IPS-18c (cell line): Measurements from ENCODE around the gene ZFP91.
A peak's percentile ranks its signal among the peaks of the same experiment; 100 is the strongest.
"Not testable (repeated sequence)": the region's sequence is repeated elsewhere in the genome, so short reads cannot be mapped to it uniquely, and the experiment has no call there.

Experiments
- H3K4me3 ChIP-seq: 2 replicates; pipeline ENCODE4 v1.7.0; 2013; ENCODE audit warnings: low read depth, mild to moderate bottlenecking, low read length, moderate library complexity; ENCODE audit not compliant: insufficient read depth
- H3K9me3 ChIP-seq: one replicate; pipeline ENCODE4 v1.6.1; 2013; ENCODE audit warnings: mild to moderate bottlenecking, low read length, moderate library complexity; ENCODE audit not compliant: control insufficient read depth, insufficient read depth

Gene ZFP91, protein sequence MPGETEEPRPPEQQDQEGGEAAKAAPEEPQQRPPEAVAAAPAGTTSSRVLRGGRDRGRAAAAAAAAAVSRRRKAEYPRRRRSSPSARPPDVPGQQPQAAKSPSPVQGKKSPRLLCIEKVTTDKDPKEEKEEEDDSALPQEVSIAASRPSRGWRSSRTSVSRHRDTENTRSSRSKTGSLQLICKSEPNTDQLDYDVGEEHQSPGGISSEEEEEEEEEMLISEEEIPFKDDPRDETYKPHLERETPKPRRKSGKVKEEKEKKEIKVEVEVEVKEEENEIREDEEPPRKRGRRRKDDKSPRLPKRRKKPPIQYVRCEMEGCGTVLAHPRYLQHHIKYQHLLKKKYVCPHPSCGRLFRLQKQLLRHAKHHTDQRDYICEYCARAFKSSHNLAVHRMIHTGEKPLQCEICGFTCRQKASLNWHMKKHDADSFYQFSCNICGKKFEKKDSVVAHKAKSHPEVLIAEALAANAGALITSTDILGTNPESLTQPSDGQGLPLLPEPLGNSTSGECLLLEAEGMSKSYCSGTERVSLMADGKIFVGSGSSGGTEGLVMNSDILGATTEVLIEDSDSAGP

GRCh38 chr11:58578635-58579191 lies at the start of gene ZFP91:
ZFP91 (plus strand) TSS chr11:58579063; CDS start chr11:58579282, 219 bp downstream.
- Histone ChIP-seq H3K9me3 (no peaks in the 10 kb centered on the region), H3K4me3 (peak within 1 kb of the TSS; percentile 99)

- Histone ChIP-seq H3K9me3 (no peaks in the 10 kb centered on the region), H3K4me3 (no peak overlapping the region)
Measured at GRCh38 chr11:58530236-58530635, 48.6 kb upstream of the ZFP91 start.

- no peak overlapping the region for H3K4me3 ChIP-seq
- no peaks in the 10 kb centered on the region for H3K9me3 ChIP-seq
Measured at GRCh38 chr11:58531865-58532341, 47.0 kb upstream of the ZFP91 start.

DNA sequence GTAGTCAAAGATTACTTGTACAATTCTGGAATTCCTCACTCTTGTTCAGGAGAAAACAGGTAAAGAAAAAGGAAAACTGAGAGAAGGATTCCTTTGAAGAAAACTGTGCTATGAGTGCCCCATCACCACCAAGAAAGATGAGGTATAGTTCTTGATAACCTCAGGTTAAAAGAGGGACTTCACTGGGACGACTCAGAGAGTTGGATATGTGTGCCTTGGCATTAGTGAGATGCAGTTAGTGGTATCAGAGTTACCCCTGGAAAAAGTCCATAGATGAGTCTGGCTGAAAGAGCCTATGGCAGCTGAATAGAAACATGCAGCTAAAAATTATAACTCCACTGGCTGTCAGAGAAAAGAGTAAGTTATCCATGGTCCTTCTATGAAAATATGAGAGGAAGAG lies 32.0 kb upstream of the ZFP91 start:
- H3K4me3 ChIP-seq: no peak overlapping the region
- H3K9me3 ChIP-seq: peaks cover 3% of the 10 kb centered on the region

GRCh38 chr11:58549644-58550043 lies 29.2 kb upstream of the ZFP91 start:
- Histone ChIP-seq H3K9me3 (peaks cover 3% of the 10 kb centered on the region), H3K4me3 (no peak overlapping the region)

DNA sequence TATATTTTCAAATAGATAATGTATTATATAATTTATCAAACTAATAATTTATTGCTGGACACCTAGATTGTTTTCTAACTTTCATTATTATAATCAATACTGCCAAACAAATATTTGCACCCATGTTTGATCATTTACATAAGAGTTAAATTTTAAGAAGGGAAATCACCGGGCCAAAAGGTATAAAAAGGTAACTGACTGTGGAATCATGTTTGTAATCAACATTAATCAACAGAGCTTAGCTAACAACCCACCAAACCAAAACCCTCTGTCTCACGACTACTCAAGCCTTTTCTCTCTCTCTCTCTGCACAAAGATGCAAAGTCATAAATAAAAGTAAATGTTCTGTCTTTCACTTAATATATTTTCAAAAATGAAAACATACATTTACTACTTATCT lies 18.0 kb upstream of the ZFP91 start:
- Histone ChIP-seq H3K4me3 (no peak overlapping the region), H3K9me3 (no peaks in the 10 kb centered on the region)

GRCh38 chr11:58561394-58562098 lies 17.3 kb upstream of the ZFP91 start:
- Histone ChIP-seq H3K4me3 (no peak overlapping the region), H3K9me3 (no peaks in the 10 kb centered on the region)

DNA sequence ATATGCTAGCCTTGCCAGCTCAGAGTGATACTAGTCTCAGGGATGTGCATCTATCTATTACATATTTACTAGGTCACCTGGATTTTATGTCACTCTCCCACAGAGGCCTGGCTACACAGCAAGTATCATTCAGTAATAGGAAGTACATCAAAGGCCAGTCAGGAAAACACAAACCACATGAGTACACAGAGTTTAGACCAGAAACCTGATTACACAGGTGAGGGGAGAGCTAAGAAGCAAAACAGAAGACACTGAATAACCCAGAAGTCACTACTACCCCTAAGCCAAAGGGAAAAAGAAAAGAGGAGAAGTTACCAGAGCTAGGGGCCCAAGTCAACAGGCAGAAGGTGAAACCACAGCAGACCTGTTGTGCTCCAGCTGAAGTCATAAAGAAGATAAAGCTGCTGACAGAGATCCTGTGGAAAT lies 16.5 kb upstream of the ZFP91 start:
- no peak overlapping the region for H3K4me3 ChIP-seq
- no peaks in the 10 kb centered on the region for H3K9me3 ChIP-seq

- Histone ChIP-seq H3K4me3 (no peak overlapping the region), H3K9me3 (no peaks in the 10 kb centered on the region)
Measured at GRCh38 chr11:58564231-58564630, 14.6 kb upstream of the ZFP91 start.

DNA sequence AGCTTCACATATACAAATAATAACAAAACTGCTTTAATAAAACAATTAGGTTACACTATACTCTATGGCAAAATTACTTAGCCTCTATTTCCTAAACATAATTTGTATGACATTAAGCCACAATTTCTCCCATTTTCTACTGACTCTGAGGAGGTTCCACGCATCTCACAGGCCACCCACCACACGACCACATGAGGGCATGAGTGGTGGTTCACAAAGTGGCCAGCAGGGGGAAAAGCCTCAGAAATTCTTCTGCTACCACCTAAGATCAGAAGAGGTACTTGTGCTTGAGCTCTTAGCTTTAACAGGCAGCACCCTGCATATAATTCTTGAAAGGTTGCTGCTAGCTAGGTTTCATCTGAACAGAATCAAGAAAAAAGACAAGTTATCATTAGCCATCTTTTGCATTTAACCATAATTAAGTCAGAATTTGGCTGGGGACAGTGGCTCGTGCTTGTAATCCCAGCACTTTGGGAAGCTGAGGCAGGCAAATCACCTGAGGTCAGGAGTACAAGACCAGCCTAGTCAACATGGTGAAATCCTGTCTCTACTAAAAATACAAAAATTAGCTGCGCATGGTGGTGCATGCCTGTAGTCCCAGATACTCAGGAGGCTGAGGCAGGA lies 10.9 kb upstream of the ZFP91 start:
- no peaks in the 10 kb centered on the region for H3K9me3 ChIP-seq

GRCh38 chr11:58572906-58573305 lies 6.0 kb upstream of the ZFP91 start:
- H3K9me3 ChIP-seq, H3K4me3 ChIP-seq: not testable (repeated sequence)

More for the DNA sequence above, 10.9 kb upstream of the ZFP91 start:
- no peak overlapping the region for H3K4me3 ChIP-seq

DNA sequence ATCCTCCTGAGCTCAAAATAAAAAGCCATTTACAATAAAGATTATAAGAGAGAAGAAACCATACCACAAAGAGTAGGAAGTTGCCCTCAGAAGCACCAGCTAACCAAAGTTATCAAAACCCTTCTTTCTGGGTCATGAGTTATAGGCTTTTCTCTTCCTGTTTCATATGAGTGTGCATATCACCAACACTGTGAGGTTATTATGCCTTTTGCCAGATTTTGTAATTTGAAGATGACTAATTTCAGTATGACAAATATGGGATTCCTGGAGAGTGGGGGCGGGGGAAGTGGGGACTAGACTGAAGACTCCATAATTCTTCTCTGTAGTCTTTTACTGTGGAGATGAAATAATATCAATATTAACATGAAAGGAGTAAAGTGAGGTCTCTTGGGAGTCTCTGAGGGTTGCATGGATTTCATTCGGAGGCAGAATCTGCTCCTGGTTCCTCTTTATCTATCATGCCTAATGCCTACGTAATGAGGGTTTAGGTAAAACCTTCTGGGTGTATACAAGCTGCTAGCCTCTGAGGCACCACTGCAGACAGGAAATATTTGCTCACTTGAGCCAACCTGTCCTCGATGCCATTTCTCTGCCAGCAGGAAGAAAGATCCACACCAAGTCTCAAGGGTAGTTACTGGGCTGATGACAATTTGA lies 5.3 kb upstream of the ZFP91 start:
- H3K4me3 ChIP-seq: no peak overlapping the region
- H3K9me3 ChIP-seq: no peaks in the 10 kb centered on the region

DNA sequence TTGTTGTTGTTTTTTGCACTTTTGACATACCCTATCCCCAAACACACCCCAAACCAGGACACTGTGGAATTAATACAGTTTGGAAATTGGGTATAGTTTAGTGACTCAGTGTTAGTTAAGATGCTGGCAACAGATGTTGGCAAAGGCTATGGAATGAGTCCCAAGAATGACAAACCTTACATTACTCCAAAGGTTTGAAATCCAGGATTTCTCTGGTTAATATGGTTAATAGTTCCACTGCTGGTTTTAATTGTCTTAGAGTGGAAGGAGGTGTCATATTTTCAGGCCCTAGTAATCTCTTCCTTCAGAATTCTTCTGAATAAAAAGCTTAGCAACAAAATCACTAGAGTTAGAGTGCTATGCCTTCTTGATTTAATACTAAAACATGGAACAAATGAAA lies 4.0 kb upstream of the ZFP91 start:
- Histone ChIP-seq H3K9me3 (no peaks in the 10 kb centered on the region), H3K4me3 (no peak overlapping the region)

DNA sequence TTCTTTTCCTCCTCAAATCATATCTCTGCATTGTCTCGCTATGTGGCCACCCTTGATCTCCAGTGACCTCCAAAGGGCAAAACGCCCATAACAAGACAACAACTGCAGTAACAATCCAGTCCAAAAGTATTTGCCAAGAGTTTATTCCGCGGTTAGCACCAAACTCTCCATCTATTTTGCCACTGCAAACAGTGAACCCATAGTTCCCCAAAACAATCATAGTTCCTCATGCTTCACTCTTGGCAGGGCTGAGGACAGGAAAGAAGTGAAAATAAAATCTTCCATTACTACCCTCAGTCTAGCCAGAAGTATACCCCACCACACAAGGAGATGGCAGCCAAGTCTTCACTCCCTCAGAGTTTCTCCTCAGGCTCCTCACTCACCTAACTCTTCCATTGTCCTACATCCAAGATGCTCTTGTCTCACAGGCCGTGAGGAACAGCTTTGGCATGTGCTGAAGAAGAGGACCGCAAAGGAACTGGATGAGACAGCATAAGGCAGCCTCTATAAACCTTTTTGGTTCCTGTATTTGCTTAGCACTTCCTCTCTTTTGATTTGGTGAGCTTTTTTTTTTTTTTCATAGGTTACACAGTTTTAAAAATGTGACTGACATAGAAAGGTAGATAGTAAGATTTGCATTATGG lies 3.4 kb upstream of the ZFP91 start, which contains the start of gene LPXN:
Gene LPXN, minus strand, starts transcription at position 480 of the 644 bp plus-strand sequence. Its CDS starts 84 bp downstream, at position 396.
- peak within 1 kb of the TSS; percentile 3; the same call in 1 of the 2 replicates for H3K4me3 ChIP-seq

GRCh38 chr11:58576887-58577471 lies 1.9 kb upstream of the ZFP91 start:
- H3K4me3 ChIP-seq: peak overlapping the region; percentile 99
- H3K9me3 ChIP-seq: no peaks in the 10 kb centered on the region

More for the DNA sequence above, 3.4 kb upstream of the ZFP91 start, which contains the start of gene LPXN:
- no peaks in the 10 kb centered on the region for H3K9me3 ChIP-seq
